HUES64 (cell line): ENCODE data around the gene ATOH7.
"Not testable (repeated sequence)": the region's sequence is repeated elsewhere in the genome, so short reads cannot be mapped to it uniquely, and the experiment has no call there.

Source experiments
- H3K27ac ChIP-seq: 2 replicates; pipeline ENCODE4 v1.7.0; 2013; ENCODE audit warnings: low read depth, low read length, inconsistent platforms
- H3K27me3 ChIP-seq: 2 replicates; pipeline ENCODE4 v1.6.1; 2013; ENCODE audit warnings: mild to moderate bottlenecking, low read length; ENCODE audit not compliant: insufficient read depth
- H3K36me3 ChIP-seq: 2 replicates; pipeline ENCODE4 v1.6.1; 2013; ENCODE audit warnings: mild to moderate bottlenecking, low read length; ENCODE audit not compliant: insufficient read depth
- H3K4me1 ChIP-seq: 2 replicates; pipeline ENCODE4 v1.6.1; 2013; ENCODE audit warnings: mild to moderate bottlenecking, low read length, moderate library complexity; ENCODE audit not compliant: insufficient read depth
- H3K4me3 ChIP-seq: 2 replicates; pipeline ENCODE4 v1.5.1; 2013; ENCODE audit warnings: mild to moderate bottlenecking, low read length, moderate library complexity
- H3K9ac ChIP-seq: 2 replicates; pipeline ENCODE4 v1.6.1; 2013; ENCODE audit warnings: mild to moderate bottlenecking, low read depth, low read length
- H3K9me3 ChIP-seq: 2 replicates; pipeline ENCODE4 v1.6.1; 2013; ENCODE audit warnings: low read depth, low read length; ENCODE audit not compliant: insufficient read depth
- WGBS: fragments of 150-250, 120-280 bp; methylation state at CpG from one replicate; pipeline ENCODE4 v1.1.7; 2013; ENCODE audit warnings: missing lambda C conversion rate; 5-methylcytosine and 5-hydroxymethylcytosine counted together

The ATOH7 gene

DNA sequence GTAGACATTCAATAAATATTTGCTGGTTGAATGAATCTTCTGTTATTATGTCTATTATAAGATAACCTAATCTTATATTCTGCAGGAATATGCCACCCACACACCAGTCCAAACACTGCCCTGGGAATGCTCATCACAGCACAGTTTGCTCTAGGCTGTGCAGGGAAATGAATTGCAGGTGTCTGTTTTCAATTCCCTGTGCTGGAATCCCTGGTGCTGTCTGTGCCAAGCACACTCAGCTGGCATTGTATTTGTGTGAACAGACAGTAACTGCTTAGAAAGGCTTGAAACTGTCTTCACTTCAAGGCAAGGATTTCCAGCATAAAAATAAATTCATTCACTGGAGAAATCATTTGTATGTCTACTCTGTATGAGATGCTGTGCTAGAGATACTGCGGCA is 20.2 kb downstream of the ATOH7 start:
- H3K9me3 ChIP-seq = no peaks in the 10 kb centered on the region
- 100% methylated on average over 1 of the region's 1 CpG for WGBS
- no peaks in the 10 kb centered on the region for H3K36me3 ChIP-seq
- no peak overlapping the region for H3K9ac ChIP-seq
- H3K4me1 ChIP-seq = no peaks in the 10 kb centered on the region
- H3K4me3 ChIP-seq = no peak overlapping the region
- H3K27ac ChIP-seq = no peak overlapping the region
- no peaks in the 10 kb centered on the region for H3K27me3 ChIP-seq

GRCh38 chr10:68208424-68209042 is 23.4 kb downstream of the ATOH7 start:
- Histone ChIP-seq H3K4me3 (no peak overlapping the region), H3K4me1 (no peaks in the 10 kb centered on the region), H3K9me3 (no peaks in the 10 kb centered on the region), H3K27ac (no peak overlapping the region), H3K36me3 (no peaks in the 10 kb centered on the region), H3K9ac (no peak overlapping the region), H3K27me3 (no peaks in the 10 kb centered on the region)
- WGBS = 40% methylated on average over 10 of the region's 10 CpGs

- no peak overlapping the region for H3K4me3 ChIP-seq
- H3K27ac ChIP-seq = no peak overlapping the region
- no peaks in the 10 kb centered on the region for H3K9me3 ChIP-seq
- H3K36me3 ChIP-seq = no peaks in the 10 kb centered on the region
- H3K4me1 ChIP-seq = no peaks in the 10 kb centered on the region
- H3K9ac ChIP-seq = no peak overlapping the region
- WGBS = 64% methylated on average over 5 of the region's 5 CpGs
- no peaks in the 10 kb centered on the region for H3K27me3 ChIP-seq
Observed at GRCh38 chr10:68202960-68203353, 29.0 kb downstream of the ATOH7 start.

GRCh38 chr10:68196701-68197100 is 35.2 kb downstream of the ATOH7 start:
- Histone ChIP-seq H3K4me1 (no peaks in the 10 kb centered on the region), H3K27me3 (no peaks in the 10 kb centered on the region), H3K36me3 (no peaks in the 10 kb centered on the region), H3K4me3 (no peak overlapping the region), H3K27ac (no peak overlapping the region), H3K9me3 (no peaks in the 10 kb centered on the region), H3K9ac (no peak overlapping the region)
- WGBS = 79% methylated on average over 3 of the region's 3 CpGs

DNA sequence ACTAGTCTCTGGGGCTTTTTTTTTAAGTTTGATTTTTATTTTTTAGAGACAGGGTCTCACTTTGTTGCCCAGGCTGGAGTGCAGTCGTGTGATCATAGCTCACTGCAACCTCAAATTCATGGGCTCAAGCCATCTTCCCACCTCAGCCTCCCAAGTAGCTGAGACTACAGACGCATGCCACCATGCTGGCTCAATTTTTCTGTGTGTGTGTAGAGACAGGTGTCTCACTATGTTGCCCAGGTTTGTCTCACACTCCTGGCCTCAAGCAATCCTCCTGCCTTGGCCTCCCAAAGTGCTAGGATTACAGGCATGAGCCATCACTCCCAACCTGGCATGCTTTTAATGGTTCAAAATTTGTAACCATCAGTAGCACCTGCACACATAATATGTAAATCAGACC is 36.1 kb downstream of the ATOH7 start:
- not testable (repeated sequence) for H3K4me3 ChIP-seq, H3K9ac ChIP-seq, H3K27me3 ChIP-seq, H3K36me3 ChIP-seq, H3K4me1 ChIP-seq, H3K27ac ChIP-seq, H3K9me3 ChIP-seq
- WGBS = 95% methylated on average over 1 of the region's 2 CpGs

DNA sequence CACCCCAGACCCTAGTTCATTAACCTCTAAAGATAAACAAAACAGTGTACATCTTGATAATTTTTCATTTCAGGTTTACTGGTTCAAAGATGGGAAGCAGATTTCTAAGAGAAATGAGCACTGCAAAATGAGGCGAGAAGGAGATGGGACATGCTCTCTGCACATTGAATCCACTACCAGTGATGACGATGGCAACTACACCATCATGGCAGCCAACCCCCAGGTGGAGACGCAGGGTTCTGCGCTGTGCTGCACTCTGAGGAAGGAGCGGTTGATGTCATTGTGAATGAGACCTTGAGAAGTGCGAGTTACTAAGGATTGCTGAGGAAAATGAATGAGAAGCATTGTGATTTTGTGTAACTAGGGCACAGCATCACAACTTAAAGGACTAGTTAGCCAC is 37.6 kb downstream of the ATOH7 start:
- no peak overlapping the region for H3K27ac ChIP-seq
- H3K4me3 ChIP-seq = no peak overlapping the region
- H3K9ac ChIP-seq = no peak overlapping the region
- no peaks in the 10 kb centered on the region for H3K9me3 ChIP-seq
- no peaks in the 10 kb centered on the region for H3K27me3 ChIP-seq
- H3K36me3 ChIP-seq = no peaks in the 10 kb centered on the region
- 78% methylated on average over 6 of the region's 6 CpGs for WGBS
- H3K4me1 ChIP-seq = no peaks in the 10 kb centered on the region

DNA sequence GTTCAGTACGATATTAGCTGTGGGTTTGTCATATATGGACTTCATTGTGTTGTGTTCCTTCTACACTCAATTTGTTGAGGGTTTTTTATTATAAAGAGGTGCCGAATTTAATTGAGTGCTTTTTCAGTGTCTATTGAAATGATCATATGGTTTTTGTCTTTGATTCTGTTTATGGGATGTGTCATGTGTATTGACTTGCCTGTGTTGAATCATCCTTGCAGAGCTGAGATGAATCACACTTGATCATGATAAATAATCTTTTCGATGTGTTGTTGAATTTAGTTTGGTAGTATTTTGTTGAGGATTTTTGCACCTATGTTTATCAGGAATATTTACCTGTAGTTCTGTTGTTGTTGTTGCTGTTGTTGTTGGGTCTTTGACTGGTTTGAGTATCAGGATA is 39.8 kb downstream of the ATOH7 start:
- Histone ChIP-seq H3K9ac (no peak overlapping the region), H3K27ac (no peak overlapping the region), H3K4me1 (no peaks in the 10 kb centered on the region), H3K27me3 (no peaks in the 10 kb centered on the region), H3K4me3 (no peak overlapping the region), H3K36me3 (no peaks in the 10 kb centered on the region), H3K9me3 (no peaks in the 10 kb centered on the region)
- 88% methylated on average over 3 of the region's 3 CpGs for WGBS

DNA sequence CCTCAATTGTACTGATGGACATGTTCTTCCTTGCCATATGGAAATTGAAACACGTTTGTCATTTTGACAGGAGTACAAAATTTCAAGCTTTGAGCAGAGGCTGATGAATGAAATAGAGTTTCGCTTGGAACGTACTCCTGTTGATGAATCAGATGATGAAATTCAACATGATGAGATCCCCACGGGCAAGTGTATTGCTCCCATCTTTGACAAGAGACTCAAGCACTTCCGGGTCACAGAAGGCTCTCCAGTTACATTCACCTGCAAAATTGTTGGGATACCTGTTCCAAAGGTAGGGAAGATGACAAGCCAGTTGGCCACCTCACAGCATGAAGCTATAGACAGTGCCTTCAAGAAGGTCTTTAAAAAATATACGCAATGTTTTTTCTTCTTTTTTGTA is 43.1 kb downstream of the ATOH7 start:
- H3K4me1 ChIP-seq = no peaks in the 10 kb centered on the region
- H3K36me3 ChIP-seq = no peaks in the 10 kb centered on the region
- WGBS = 89% methylated on average over 6 of the region's 6 CpGs
- H3K9me3 ChIP-seq = no peaks in the 10 kb centered on the region
- no peak overlapping the region for H3K27ac ChIP-seq
- no peak overlapping the region for H3K9ac ChIP-seq
- H3K27me3 ChIP-seq = no peaks in the 10 kb centered on the region
- no peak overlapping the region for H3K4me3 ChIP-seq

DNA sequence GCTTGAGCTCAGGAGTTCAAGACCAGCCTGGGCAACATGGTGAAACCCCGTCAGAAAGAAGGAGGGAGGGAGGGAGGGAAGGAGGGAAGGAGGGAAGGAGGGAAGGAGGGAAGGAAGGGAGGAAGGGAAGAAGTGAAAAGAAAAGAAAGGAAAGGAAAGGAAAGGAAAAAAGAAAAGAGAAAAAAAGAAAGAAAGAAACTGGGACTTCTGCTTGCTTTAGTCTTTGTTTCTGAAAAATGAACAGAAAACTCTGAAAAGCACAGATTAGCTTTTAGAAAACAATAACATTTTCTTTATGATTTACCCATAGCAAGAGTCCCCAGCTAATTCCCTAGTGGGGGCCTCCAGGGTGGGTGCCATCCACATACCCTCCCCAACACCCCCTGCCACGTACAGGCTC is 46.8 kb downstream of the ATOH7 start:
- no peaks in the 10 kb centered on the region for H3K27me3 ChIP-seq
- H3K4me3 ChIP-seq = no peak overlapping the region
- H3K9me3 ChIP-seq = no peaks in the 10 kb centered on the region
- H3K36me3 ChIP-seq = no peaks in the 10 kb centered on the region
- H3K27ac ChIP-seq = no peak overlapping the region
- no peak overlapping the region for H3K9ac ChIP-seq
- WGBS = 82% methylated on average over 2 of the region's 2 CpGs
- no peaks in the 10 kb centered on the region for H3K4me1 ChIP-seq

GRCh38 chr10:68184546-68184945 is 47.4 kb downstream of the ATOH7 start:
- Histone ChIP-seq H3K36me3 (no peaks in the 10 kb centered on the region), H3K4me3 (no peak overlapping the region), H3K27me3 (no peaks in the 10 kb centered on the region), H3K27ac (no peak overlapping the region), H3K9ac (no peak overlapping the region), H3K4me1 (no peaks in the 10 kb centered on the region), H3K9me3 (no peaks in the 10 kb centered on the region)
- WGBS = 85% methylated on average over 7 of the region's 7 CpGs
